ENCODE data around the gene ADAT2.

GRCh38 chr6:143399775-143400174 lies 50.7 kb downstream of the ADAT2 start:
- TF ChIP-seq CTCF (IDR thresholded peaks at IDR 0.05) (no peak), POLR2A (IDR thresholded peaks at IDR 0.05) (no peak)

Measured in Peyer's patch (tissue), 4 donors.